H7 (cell line): ENCODE results near the gene GARIN5B. TPM values are rescaled to one million over a fixed set of nuclear protein-coding genes. Genes with fewer than 3 reads are reported as not detected.
"Not testable (repeated sequence)": the region's sequence is repeated elsewhere in the genome, so short reads cannot be mapped to it uniquely, and the experiment has no call there.

Experiments
- DNase-seq: peaks from one replicate; pipeline ENCODE4 v3.0.0; 2012
- H3K27me3 ChIP-seq: 2 replicates; pipeline ENCODE4 v1.6.0; 2011; ENCODE audit warnings: mild to moderate bottlenecking, low read length; ENCODE audit not compliant: control insufficient read depth, insufficient read depth
- H3K36me3 ChIP-seq: replicated peaks from 2 replicates; pipeline ENCODE4 v1.5.1; 2011; ENCODE audit warnings: low read length; ENCODE audit not compliant: control insufficient read depth, insufficient read depth
- H3K4me3 ChIP-seq: 2 replicates; pipeline ENCODE4 v1.5.1; 2011; ENCODE audit warnings: low read depth, mild to moderate bottlenecking, control low read depth, low read length, moderate library complexity; ENCODE audit not compliant: insufficient read depth
- total RNA-seq: library from RNA; depleted of rRNA; stranded (reverse); fragments of >200 nt; shearing (Covaris generic); gene quantifications from 2 replicates; pipeline ENCODE4 v1.2.3, GENCODE V29; 2014; rRNA removed

GARIN5B gene
- total RNA-seq, result not detected in 2 replicates

- Histone ChIP-seq H3K4me3 (no peak within 1 kb of the TSS), H3K27me3 (peaks cover 1% of the 10 kb centered on the region; the same call in 1 of the 2 replicates), H3K36me3 (no peaks in the 10 kb centered on the region)
- peak; percentile 87 for DNase-seq
Measured at GRCh38 chr19:55362990-55363716, at the start of gene GARIN5B. TSS of gene GARIN5B (minus strand) at chr19:55363260. CDS start at chr19:55363066, 194 bp downstream.

GRCh38 chr19:55410168-55410567 lies 47.1 kb upstream of the GARIN5B start:
- Histone ChIP-seq H3K36me3 (peaks cover 16% of the 10 kb centered on the region), H3K27me3 (peaks cover 2% of the 10 kb centered on the region; the same call in 1 of the 2 replicates), H3K4me3 (no peak overlapping the region)
- DNase-seq, result no peak

GRCh38 chr19:55409179-55409578 lies 46.1 kb upstream of the GARIN5B start:
- not testable (repeated sequence) for H3K27me3 ChIP-seq, DNase-seq, H3K4me3 ChIP-seq
- peaks cover 21% of the 10 kb centered on the region for H3K36me3 ChIP-seq

GRCh38 chr19:55408533-55408872 lies 45.4 kb upstream of the GARIN5B start:
- peaks cover 2% of the 10 kb centered on the region; the same call in 1 of the 2 replicates for H3K27me3 ChIP-seq
- DNase-seq, result no peak
- peaks cover 25% of the 10 kb centered on the region for H3K36me3 ChIP-seq

GRCh38 chr19:55407800-55408532 lies 44.9 kb upstream of the GARIN5B start:
- peaks cover 2% of the 10 kb centered on the region; the same call in 1 of the 2 replicates for H3K27me3 ChIP-seq
- peak overlapping the region; percentile 96 for H3K4me3 ChIP-seq
- peak; percentile 99 for DNase-seq
- H3K36me3 ChIP-seq, result peaks cover 30% of the 10 kb centered on the region

More at GRCh38 chr19:55408533-55408872, 45.4 kb upstream of the GARIN5B start:
- H3K4me3 ChIP-seq, result peak overlapping the region; percentile 10

GRCh38 chr19:55407550-55407799 lies 44.4 kb upstream of the GARIN5B start, which contains the start of gene UBE2S:
TSS of gene UBE2S (minus strand) at chr19:55407788. CDS start at chr19:55407589, 199 bp downstream.
- H3K36me3 ChIP-seq, result peaks cover 34% of the 10 kb centered on the region
- DNase-seq, H3K27me3 ChIP-seq: not testable (repeated sequence)
- H3K4me3 ChIP-seq, result peak within 1 kb of the TSS; percentile 96

- DNase-seq, result peak; percentile 80
- peak overlapping the region; percentile 96 for H3K4me3 ChIP-seq
- H3K27me3 ChIP-seq, result peaks cover 2% of the 10 kb centered on the region; the same call in 1 of the 2 replicates
- peaks cover 39% of the 10 kb centered on the region for H3K36me3 ChIP-seq
Measured at GRCh38 chr19:55406826-55407549, 43.9 kb upstream of the GARIN5B start.

GRCh38 chr19:55406091-55406825 lies 43.2 kb upstream of the GARIN5B start:
- H3K27me3 ChIP-seq, result no peaks in the 10 kb centered on the region
- no peak for DNase-seq
- peaks cover 43% of the 10 kb centered on the region for H3K36me3 ChIP-seq
- H3K4me3 ChIP-seq, result peak overlapping the region; percentile 96

GRCh38 chr19:55405638-55406037 lies 42.6 kb upstream of the GARIN5B start:
- H3K27me3 ChIP-seq, result no peaks in the 10 kb centered on the region
- DNase-seq, result no peak
- 0 out of 2 replicates have a peak overlapping the region, but pooled peaks have one; percentile 96 for H3K4me3 ChIP-seq
- H3K36me3 ChIP-seq, result peaks cover 47% of the 10 kb centered on the region

GRCh38 chr19:55402509-55402908 lies 39.4 kb upstream of the GARIN5B start:
- Histone ChIP-seq H3K27me3 (no peaks in the 10 kb centered on the region), H3K4me3 (no peak overlapping the region), H3K36me3 (peaks cover 48% of the 10 kb centered on the region)
- DNase-seq, result no peak

- not testable (repeated sequence) for DNase-seq, H3K27me3 ChIP-seq, H3K4me3 ChIP-seq
- peaks cover 44% of the 10 kb centered on the region for H3K36me3 ChIP-seq
Measured at GRCh38 chr19:55401390-55401789, 38.3 kb upstream of the GARIN5B start.

- Histone ChIP-seq H3K4me3 (no peak overlapping the region), H3K27me3 (no peaks in the 10 kb centered on the region), H3K36me3 (peaks cover 35% of the 10 kb centered on the region)
- DNase-seq, result peak; percentile 43
Measured at GRCh38 chr19:55400281-55401087, 37.4 kb upstream of the GARIN5B start.

- Histone ChIP-seq H3K36me3 (peaks cover 22% of the 10 kb centered on the region), H3K27me3 (no peaks in the 10 kb centered on the region), H3K4me3 (no peak overlapping the region)
- no peak for DNase-seq
Measured at GRCh38 chr19:55398200-55398925, 35.3 kb upstream of the GARIN5B start.
